Stimulated activated CD4-positive, alpha-beta T cell treated with anti-CD3 and anti-CD28 coated beads, Interleukin-4, amount 100 ng/mL, for 48 hours (primary cell): ENCODE data around the gene PRELID1.
"Not testable (repeated sequence)": the region's sequence is repeated elsewhere in the genome, so short reads cannot be mapped to it uniquely, and the experiment has no call there.

Experiments
- DNase-seq, 2 donors: peaks; one replicate each; pipeline ENCODE4 v3.0.0-alpha.2; 2020; ENCODE audit warnings: low read depth in 2 of 2

The PRELID1 gene

DNA sequence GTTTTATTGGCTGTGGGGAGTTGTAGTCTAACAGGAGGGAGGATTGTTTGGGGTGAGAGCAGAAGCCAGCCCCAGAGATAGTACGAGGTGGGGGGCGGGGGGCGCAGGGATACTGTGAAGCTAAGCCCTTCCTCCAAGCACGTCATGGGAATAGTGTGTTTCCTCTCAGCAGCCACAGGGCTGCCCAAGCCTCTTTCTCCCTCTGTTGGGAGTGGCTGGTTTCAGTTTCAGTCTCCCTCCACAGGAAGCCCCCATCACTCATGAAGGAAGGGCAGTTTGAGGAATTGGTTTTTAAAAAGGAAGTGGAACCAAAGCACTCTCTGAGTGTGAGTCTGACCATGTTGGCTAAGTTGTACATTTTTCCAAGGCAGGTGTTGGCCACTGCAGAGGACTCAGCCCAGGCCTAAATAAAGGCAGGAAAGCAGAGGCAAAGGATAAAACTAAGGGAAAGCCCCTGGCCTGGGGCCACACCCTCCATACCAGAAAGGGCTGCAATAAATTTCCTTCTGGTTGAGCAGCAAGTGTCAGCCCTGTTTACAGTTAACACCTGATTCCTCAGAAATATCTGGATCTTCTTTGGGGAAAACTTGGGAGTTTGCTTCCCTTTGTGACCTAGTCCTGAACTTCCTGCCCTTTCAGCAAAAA lies 3.2 kb upstream of the PRELID1 start:
- DNase-seq, result no peak

- DNase-seq, result no peak
Measured at GRCh38 chr5:177300951-177301350, 2.6 kb upstream of the PRELID1 start.

DNA sequence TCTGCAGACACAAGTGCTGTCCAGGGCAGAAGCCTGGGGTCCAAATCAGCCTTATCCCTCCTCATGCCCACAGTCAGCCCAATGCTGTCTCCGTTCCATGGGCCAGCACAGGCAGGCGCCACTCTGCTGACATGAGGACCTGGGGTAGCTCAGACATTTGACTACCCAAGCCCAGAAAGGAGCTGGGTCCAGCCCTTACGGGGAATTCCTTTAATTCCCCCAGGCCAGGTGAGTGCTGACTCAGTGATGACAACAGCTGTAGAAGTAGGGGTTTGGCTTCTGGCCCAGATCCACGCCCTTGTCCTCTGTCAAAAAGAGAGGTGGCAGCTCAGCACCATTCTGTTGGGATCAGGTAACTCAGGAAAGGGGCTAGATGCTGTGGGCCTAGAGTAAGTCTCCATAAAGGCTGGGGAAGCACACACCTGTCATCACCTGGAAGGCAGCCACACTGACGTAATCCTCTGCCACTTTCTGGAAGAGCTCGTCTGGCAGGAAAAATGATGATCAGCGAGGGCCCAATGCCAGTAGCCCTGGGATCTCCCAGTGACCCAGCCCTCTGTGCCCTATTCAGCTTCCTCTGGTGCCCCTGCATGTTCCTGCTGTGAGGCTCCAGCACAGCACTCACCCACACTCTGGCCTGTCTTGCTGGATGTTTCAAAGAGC lies 2.0 kb upstream of the PRELID1 start:
- no peak for DNase-seq

GRCh38 chr5:177302354-177303110 lies 1.1 kb upstream of the PRELID1 start:
- no peak for DNase-seq

GRCh38 chr5:177303925-177304391 lies 359 bp downstream of the PRELID1 start:
- no peak for DNase-seq

DNA sequence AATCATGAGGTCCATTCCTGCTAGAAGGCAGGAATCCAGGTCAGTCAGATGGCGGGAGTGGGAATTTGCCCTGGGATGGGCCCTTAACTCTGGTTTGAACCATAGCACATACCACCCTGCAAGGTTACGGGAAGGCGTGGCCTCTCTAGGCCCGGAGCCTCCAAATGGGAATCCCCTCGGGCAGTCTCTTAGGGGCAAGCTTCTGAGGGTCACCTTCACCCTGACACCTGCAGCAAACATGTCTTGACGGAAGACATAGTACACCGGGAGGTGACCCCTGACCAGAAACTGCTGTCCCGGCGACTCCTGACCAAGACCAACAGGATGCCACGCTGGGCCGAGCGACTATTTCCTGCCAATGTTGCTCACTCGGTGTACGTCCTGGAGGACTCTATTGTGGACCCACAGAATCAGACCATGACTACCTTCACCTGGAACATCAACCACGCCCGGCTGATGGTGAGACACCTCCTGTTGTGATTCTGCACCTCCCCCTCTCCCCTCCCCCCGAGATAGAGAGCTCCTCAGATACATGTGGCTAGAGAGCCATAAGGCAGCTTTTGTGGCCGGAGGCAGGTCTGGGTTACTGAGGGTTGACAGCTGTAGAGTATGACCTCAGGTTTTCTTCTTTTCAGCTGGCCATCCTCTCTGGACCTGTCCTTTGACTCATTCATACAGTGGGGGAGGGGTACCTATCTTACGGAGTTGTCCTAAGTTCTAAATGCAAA lies 957 bp downstream of the PRELID1 start:
- no peak for DNase-seq

DNA sequence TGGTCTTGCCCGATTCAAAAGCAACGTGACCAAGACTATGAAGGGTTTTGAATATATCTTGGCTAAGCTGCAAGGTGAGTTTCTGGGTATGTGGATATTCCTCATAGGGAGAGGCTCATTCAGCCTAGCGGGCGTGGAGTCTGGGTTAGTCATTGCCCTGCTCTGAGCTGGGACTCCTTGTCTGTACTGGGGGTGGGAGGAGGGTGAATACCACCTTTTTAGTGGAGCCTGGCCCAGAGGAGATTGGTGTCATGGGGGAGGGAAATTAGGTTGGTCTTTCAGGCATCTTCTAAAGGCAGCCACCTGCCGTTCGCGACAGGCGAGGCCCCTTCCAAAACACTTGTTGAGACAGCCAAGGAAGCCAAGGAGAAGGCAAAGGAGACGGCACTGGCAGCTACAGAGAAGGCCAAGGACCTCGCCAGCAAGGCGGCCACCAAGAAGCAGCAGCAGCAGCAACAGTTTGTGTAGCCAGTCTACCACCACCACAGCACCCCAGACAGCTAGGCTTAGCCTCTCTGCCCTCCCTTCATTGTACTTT lies 2.6 kb downstream of the PRELID1 start:
- DNase-seq, result not testable (repeated sequence)

GRCh38 chr5:177306674-177307543 lies 3.3 kb downstream of the PRELID1 start:
- DNase-seq, result no peak

DNA sequence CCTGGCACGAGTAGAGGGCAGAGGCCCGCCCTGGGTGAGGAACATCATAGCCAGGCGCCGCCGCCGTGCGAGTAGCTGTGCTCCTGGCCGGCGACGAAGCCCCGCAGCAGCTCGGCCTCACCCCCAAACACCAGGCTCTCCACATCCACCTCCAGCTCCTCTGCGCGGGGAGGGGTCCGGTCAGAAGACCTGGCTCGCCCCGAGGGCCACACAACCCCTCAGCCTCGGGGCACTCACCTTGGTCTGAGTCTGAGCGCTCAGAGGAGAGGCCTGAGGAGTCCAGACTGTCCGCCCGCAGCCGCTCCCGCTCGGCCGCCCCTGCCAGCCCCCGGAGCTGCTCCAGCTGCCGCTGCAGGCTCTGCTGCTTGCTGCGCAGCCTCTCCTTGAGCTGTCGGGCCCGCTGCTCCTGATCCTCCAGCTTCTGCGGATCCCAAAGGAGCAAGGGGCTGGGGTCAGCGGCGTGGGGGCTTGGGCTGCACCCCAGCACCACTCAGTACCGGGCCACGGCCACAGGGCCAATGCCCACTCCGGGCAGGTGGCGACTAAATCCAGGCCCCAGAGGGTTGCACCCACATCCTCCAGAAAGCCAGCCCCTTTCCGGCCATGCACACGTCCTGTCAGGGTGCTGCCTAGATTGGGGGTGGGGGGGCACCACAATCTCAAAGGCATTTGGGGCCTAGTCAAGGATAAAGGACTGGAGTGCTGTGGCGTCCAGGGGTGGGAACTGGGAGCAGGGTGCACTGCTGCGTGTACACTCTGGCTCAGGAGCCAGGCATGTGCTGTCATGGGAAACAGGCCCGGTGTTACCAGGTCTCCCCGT lies 4.2 kb downstream of the PRELID1 start:
- no peak for DNase-seq

DNA sequence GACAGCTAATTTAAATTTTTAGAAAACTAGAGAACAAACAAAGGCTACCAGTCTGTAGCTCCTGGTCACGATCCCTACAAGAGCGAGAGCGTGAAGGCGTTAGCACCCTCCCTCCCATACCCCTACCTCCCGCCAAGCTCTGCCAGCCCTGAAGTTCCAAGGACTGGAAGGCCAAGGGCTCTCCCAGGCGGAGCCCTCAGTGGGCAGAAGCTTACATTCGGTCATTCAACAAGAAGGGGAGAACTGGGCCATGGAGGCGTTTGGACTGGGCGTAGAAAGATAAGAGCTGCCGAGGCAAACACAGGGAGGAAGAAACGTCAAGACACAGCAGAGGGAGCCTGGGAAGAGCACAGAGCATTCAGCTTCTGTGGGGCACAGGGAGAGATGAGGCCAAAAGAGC lies 5.1 kb downstream of the PRELID1 start:
- no peak for DNase-seq

GRCh38 chr5:177309351-177310191 lies 6.0 kb downstream of the PRELID1 start:
- DNase-seq, result peak; percentile 63 to 65

DNA sequence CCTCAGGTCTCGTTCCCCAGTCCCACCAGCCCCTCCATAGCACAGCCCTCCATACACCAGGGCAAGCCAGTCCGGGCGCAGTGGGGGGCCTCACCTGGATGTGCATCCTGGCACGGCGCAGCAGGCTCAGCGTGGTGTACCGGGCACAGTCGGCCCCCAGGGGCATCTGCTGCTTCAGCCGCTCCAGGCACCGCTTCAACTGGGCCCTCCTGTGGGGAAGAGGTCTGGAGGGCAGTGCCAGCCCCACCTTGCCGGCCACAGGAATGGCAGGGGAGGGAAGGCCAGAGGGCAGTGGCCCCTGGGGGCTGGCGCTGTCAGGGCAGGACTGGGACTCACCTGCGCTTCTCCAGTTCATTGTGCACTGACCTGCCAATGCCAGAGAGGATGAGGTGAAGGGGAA lies 6.7 kb downstream of the PRELID1 start:
- DNase-seq, result no peak

DNA sequence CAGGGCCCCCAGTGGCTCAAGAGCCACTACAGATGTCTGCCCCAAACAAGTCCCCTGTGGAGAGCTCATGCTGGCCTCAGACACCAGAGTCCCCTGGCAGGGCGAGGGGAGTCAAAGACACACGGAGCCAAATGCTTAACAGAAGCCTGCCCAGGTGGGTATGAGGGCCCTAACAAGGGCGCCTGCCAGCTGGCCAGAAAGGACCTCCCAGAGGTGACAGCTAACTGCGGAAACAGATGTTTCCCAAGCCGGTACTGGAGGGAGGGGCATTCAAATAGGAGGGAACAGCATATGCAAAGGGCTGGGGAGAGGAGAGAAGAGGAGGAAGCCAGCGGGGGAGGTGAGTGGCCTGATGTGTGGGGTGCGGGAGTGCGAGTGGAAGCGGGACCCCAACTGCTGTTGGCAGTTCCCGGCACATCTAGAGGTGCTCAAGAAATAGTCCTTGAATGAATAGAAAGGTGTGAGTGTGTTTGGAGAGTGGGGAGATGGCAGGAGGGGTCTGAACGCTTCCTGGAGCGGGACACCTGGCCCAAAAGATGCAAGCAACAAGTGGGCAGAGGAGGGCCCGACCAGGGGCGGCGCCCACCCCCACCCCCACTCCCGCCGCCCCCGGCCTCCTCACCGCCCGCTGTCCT lies 7.3 kb downstream of the PRELID1 start:
- no peak for DNase-seq

DNA sequence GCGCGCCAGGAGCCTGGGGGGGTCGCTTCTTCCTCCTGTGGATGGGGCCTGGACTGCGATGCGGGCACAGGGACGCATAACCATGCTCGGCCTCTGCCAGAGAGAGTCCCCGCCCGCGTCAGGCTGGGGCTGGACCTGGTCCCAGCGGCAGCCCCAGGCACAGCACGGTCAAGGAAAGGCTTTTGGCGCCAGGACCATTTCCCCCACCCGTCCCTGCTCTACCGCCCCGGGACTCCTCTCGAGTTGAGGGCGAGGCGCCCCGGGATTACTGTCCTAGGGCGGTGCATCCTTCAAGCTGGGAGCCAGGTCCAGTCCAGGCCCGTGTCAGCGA lies 7.8 kb downstream of the PRELID1 start:
- DNase-seq, result no peak

GRCh38 chr5:177311723-177312648 lies 8.4 kb downstream of the PRELID1 start, which contains the start of gene MXD3:
TSS of gene MXD3 (minus strand) at chr5:177311898. CDS start at chr5:177311830, 68 bp downstream.
- peak; percentile 97 to 99 for DNase-seq

- peak in 1 of 2 donors; percentile 42 for DNase-seq
Measured at GRCh38 chr5:177312649-177313181, 9.1 kb downstream of the PRELID1 start.

GRCh38 chr5:177313561-177314259 lies 10.1 kb downstream of the PRELID1 start:
- DNase-seq, result no peak
